Heart right ventricle (tissue), 16 donors: ENCODE results near the gene RPN1. TPM values are rescaled to one million over a fixed set of nuclear protein-coding genes. Genes with fewer than 3 reads are reported as not detected.
A peak's percentile ranks its signal among the peaks of the same experiment; 100 is the strongest.

Source experiments
- ATAC-seq, 8 donors: fragments of 200-7000 bp; cut with Tn5 transposase; one replicate each; pipeline ENCODE4 v1.9.1; 2020; ENCODE audit warnings: mild to moderate bottlenecking in 8 of 8, moderate library complexity in 8 of 8, moderate number of reproducible peaks in 1 of 8
- DNase-seq, 2 donors: peaks; one replicate each; pipeline ENCODE4 v3.0.0-alpha.2; 2020
- H3K27ac ChIP-seq, 10 donors: fragments of 200-600 bp; sonication (generic) in 2 of 10; one replicate each; pipeline versions ENCODE4 v1.5.0 to v1.8.0; 2020 to 2022; ENCODE audit warnings: mild to moderate bottlenecking in 3 of 10
- H3K27me3 ChIP-seq, 7 donors: fragments of 200-600 bp; one replicate each; pipeline ENCODE4 v1.8.0; 2021 to 2022; ENCODE audit warnings: mild to moderate bottlenecking in 2 of 7
- H3K36me3 ChIP-seq, 9 donors: fragments of 200-600 bp; sonication (generic) in 1 of 9; one replicate each; pipeline versions ENCODE4 v1.5.0 to v1.8.0; 2020 to 2022; ENCODE audit warnings: mild to moderate bottlenecking in 2 of 9
- H3K4me1 ChIP-seq, 9 donors: fragments of 200-600 bp; sonication (generic) in 1 of 9; one replicate each; pipeline versions ENCODE4 v1.5.0 to v1.8.0; 2020 to 2022; ENCODE audit warnings: mild to moderate bottlenecking in 4 of 9
- H3K4me3 ChIP-seq, 10 donors: fragments of 200-600 bp; sonication (generic) in 2 of 10; one replicate each; pipeline versions ENCODE4 v1.5.0 to v1.8.0; 2020 to 2022; ENCODE audit warnings: mild to moderate bottlenecking in 7 of 10, moderate library complexity in 2 of 10
- H3K9me3 ChIP-seq, 11 donors: fragments of 200-600 bp in 10 of 11; sonication (generic) in 2 of 11; one replicate each; pipeline versions ENCODE4 v1.5.0 to v1.8.0; 2013 to 2022; ENCODE audit warnings: mild to moderate bottlenecking in 2 of 11, control low read depth in 1 of 11, moderate library complexity in 1 of 11
- WGBS, 2 donors: extraction: QIAGEN DNeasy Blood & Tissue Kit; methylation state at CpG; one replicate each; pipeline ENCODE4 v1.1.7; 2013; ENCODE audit warnings: inconsistent platforms in 1 of 2; 5-methylcytosine and 5-hydroxymethylcytosine counted together
- intact Hi-C, 10 donors: fragments of 100-400 bp; cut with DNase I; formaldehyde crosslinking; loops; one replicate each; pipeline versions ENCODE4 v1.11.1 to v1.14.2; 2022
- polyA plus RNA-seq, 2 donors: library from polyadenylated mRNA; stranded (reverse); fragments of 200-250 nt; gene quantifications; one replicate each; pipeline ENCODE4 v1.2.3, GENCODE V29; 2013
- total RNA-seq, 10 donors: library from RNA; stranded (reverse); fragmentation: NEBNext Ultra II Directional in 3 of 10; extraction: Animal tissue kit (Norgen Biotek cat#: 25700) in 3 of 10; gene quantifications; one replicate each; pipeline versions ENCODE4 v1.2.1 to v1.2.4, GENCODE V29; 2021 to 2023
- TF ChIP-seq, protein P1 (sequence below), 9 donors: fragments of 200-600 bp; sonication (generic) in 2 of 9; IDR thresholded peaks; one replicate each; pipeline versions ENCODE4 v1.5.0 to v1.8.0; 2021 to 2022; ENCODE audit warnings: antibody characterized with exemption in 9 of 9, mild to moderate bottlenecking in 5 of 9, moderate library complexity in 1 of 9
- donor health status: Arrhythmogenic right ventricular cardiomyopathy.
- donor health status: ischemic (EF 13 %, LVEDD 7.1; RV severe dilation, severe dysfunction).
- donor health status: healthy with polysubstance abuse.
- donor health status: DM: no; HTN: yes; CAD: no.
- donor health status: DM: no; HTN: no; CAD: no.
- donor health status: ischemic (EF 25% LVEDD 6.9; RV normal size, moderate dysfunction).
- donor health status: ischemic (EF 25% LVEDD 5.7; RV mildly dilated, moderate dysfunction).
- donor health status: healthy.
- donor health status: DM: yes; HTN: yes; CAD: no.
- donor health status: Ischemic cardiomyopathy.
- donor health status: ischemic (EF 35%, LVEDD 5.7; RV mildly dilated, moderate dysfunction).
- donor health status: nonischemic (EF 11% LVEDD 7.7; RV severe dilation, severe dysfunction).
- donor health status: DM: yes; HTN: yes; CAD: no.
- donor health status: PGD.
- donor health status: ischemic (EF 29% LVEDD 5.4; RV normal size, mild dysfunction).
- donor health status: nonischemic (EF 23%, LVEDD 6.1; RV moderate dilation, normal function).

RPN1 gene
- total and polyA plus RNA-seq, 12 donors = 44.3 to 238 (median 83.6) TPM

GRCh38 chr3:128607710-128608048 lies 42.9 kb downstream of the RPN1 start:
- intact Hi-C loops = loop anchor here (1.0 to 10.0 kb wide), 12 partner anchors 105 to 530 kb away; no protein-coding TSS in a partner anchor
- TF ChIP-seq, protein P1, sequence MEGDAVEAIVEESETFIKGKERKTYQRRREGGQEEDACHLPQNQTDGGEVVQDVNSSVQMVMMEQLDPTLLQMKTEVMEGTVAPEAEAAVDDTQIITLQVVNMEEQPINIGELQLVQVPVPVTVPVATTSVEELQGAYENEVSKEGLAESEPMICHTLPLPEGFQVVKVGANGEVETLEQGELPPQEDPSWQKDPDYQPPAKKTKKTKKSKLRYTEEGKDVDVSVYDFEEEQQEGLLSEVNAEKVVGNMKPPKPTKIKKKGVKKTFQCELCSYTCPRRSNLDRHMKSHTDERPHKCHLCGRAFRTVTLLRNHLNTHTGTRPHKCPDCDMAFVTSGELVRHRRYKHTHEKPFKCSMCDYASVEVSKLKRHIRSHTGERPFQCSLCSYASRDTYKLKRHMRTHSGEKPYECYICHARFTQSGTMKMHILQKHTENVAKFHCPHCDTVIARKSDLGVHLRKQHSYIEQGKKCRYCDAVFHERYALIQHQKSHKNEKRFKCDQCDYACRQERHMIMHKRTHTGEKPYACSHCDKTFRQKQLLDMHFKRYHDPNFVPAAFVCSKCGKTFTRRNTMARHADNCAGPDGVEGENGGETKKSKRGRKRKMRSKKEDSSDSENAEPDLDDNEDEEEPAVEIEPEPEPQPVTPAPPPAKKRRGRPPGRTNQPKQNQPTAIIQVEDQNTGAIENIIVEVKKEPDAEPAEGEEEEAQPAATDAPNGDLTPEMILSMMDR (IDR thresholded peaks at IDR 0.05) = no peak
- Histone ChIP-seq H3K9me3 (no peaks in the 10 kb centered on the region), H3K4me1 (peaks cover 0 to 30% (median 11%) of the 10 kb centered on the region in 9 donors), H3K27me3 (no peaks in the 10 kb centered on the region), H3K36me3 (no peaks in the 10 kb centered on the region), H3K4me3 (peak overlapping the region; percentile 9 to 72 (median 64)), H3K27ac (peak overlapping the region; percentile 1 to 91 (median 82))
- WGBS, 2 donors = 33 to 43% methylated on average over 12 of the region's 12 CpGs
- DNase-seq (no peak), ATAC-seq (peak; percentile 27 to 43 (median 33))

DNA sequence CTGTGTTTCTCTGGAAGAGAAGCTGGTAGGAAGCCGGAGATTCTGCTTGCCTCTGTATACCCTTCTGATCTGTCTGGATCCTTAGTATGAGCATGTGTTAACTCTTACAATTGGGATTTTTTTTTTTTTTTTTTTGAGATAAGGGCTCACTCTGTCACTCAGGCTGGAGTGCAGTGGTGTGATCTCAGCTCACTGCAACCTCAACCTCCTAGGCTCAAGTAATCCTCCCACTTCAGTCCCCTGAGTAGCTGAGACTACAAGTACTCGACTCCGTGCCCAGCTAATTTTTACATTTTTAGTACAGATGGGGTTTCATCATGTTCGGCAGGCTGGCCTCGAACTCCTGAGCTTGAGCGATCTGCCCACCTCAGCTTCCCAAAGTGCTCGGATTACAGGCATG lies 44.5 kb downstream of the RPN1 start:
- Histone ChIP-seq H3K9me3 (no peaks in the 10 kb centered on the region), H3K4me3 (no peak overlapping the region), H3K27ac (no peak overlapping the region), H3K36me3 (no peaks in the 10 kb centered on the region), H3K4me1 (peaks cover 0 to 30% (median 11%) of the 10 kb centered on the region in 9 donors), H3K27me3 (no peaks in the 10 kb centered on the region)
- intact Hi-C loops = loop anchor here in 9 of 10 donors (5.0 to 10.0 kb wide), 8 partner anchors 104 to 529 kb away; no protein-coding TSS in a partner anchor
- TF ChIP-seq, protein P1 (IDR thresholded peaks at IDR 0.05) = no peak
- ATAC-seq = no peak
- DNase-seq = no peak
- WGBS, 2 donors = 86 to 90% methylated on average over 7 of the region's 7 CpGs

DNA sequence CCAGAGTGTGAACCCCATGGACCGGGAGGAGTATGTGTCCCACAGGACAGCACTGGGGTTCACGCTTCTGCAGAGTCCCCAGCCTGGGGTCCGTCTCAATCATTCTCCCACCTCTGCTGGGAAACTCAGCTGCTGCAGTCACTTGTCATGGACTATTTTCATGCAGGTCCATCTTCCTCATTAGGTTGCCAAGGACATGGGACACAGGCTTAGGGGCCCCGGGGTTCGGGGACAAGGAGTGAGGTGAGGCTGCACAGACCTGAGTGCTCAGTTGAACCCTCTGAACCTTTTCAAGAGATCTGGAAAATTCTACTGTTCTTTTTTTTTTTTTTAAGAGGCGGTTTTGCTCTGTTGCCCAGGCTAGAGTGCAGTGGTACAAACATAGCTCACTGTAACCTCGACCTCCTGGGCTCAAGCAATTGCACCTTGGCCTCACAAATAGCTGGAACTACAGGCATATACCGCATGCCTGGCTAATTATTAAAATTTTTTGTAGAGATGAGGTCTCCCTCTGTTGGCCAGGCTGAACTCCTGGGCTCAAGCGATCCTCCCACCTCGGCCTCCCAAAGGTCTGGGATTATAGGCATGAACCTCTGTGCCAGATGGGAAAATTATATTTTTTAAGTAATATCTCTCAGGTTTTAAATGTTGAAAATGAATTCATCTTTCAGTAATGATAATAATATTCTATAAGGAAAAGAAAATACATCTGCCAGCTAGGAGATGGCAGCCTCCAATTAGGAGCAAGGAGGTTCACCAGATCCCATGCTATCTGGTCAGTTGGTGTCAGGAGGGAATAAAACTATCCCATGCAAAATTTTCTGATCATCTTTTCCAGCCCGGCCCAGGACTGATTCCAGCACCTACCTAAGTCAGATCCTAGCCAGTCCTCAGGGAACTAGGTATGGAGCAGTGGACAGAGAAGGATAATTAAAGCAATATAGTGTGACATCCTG lies 45.2 kb downstream of the RPN1 start:
- Histone ChIP-seq H3K9me3 (no peaks in the 10 kb centered on the region), H3K4me1 (peaks cover 0 to 30% (median 11%) of the 10 kb centered on the region in 9 donors), H3K27me3 (no peaks in the 10 kb centered on the region), H3K4me3 (no peak overlapping the region), H3K27ac (no peak overlapping the region), H3K36me3 (no peaks in the 10 kb centered on the region)
- TF ChIP-seq, protein P1 (IDR thresholded peaks at IDR 0.05) = no peak
- intact Hi-C loops = loop anchor here in 9 of 10 donors (5.0 to 10.0 kb wide), 8 partner anchors 103 to 528 kb away; no protein-coding TSS in a partner anchor
- WGBS, 2 donors = 84 to 91% methylated on average over 11 of the region's 11 CpGs
- DNase-seq (no peak), ATAC-seq (no peak)

GRCh38 chr3:128603811-128604775 lies 46.5 kb downstream of the RPN1 start:
- H3K36me3 ChIP-seq = no peaks in the 10 kb centered on the region
- H3K9me3 ChIP-seq = no peaks in the 10 kb centered on the region
- H3K27ac ChIP-seq = no peak overlapping the region
- peaks cover 0 to 30% (median 11%) of the 10 kb centered on the region in 9 donors for H3K4me1 ChIP-seq
- DNase-seq (no peak), ATAC-seq (no peak)
- intact Hi-C loops = loop anchor here in 5 of 10 donors (10.0 kb wide), 2 partner anchors 429 to 509 kb away; no protein-coding TSS in a partner anchor
- no peak overlapping the region for H3K4me3 ChIP-seq
- TF ChIP-seq, protein P1 (IDR thresholded peaks at IDR 0.05) = no peak
- no peaks in the 10 kb centered on the region for H3K27me3 ChIP-seq
- WGBS, 2 donors = 74 to 80% methylated on average over 20 of the region's 20 CpGs
